Tibial nerve (tissue), 4 donors: Measurements from ENCODE around the gene UNCX. TPM values are rescaled to one million over a fixed set of nuclear protein-coding genes. Genes with fewer than 3 reads are reported as not detected.

Source experiments
- DNase-seq, 2 donors: peaks; one replicate each; pipeline ENCODE4 v3.0.0-alpha.2; 2019; ENCODE audit warnings: low spot score in 2 of 2
- H3K27ac ChIP-seq, 4 donors: fragments of 200-600 bp; sonication (generic) in 3 of 4; one replicate each; pipeline ENCODE4 v1.5.1; 2017 to 2019; ENCODE audit warnings: mild to moderate bottlenecking in 1 of 4
- H3K27me3 ChIP-seq, 2 donors: fragments of 200-600 bp; sonication (generic) in 1 of 2; one replicate each; pipeline versions ENCODE4 v1.5.1 to v1.6.0; 2017 to 2019
- H3K36me3 ChIP-seq, 3 donors: fragments of 200-600 bp; sonication (generic); one replicate each; pipeline ENCODE4 v1.5.1; 2018 to 2019
- H3K4me1 ChIP-seq, 4 donors: fragments of 200-600 bp; sonication (generic) in 3 of 4; one replicate each; pipeline ENCODE4 v1.5.1; 2017 to 2019
- H3K4me3 ChIP-seq, 4 donors: fragments of 200-600 bp; sonication (generic) in 3 of 4; one replicate each; pipeline ENCODE4 v1.5.1; 2017 to 2019; ENCODE audit warnings: mild to moderate bottlenecking in 1 of 4, moderate library complexity in 1 of 4
- H3K9me3 ChIP-seq, 4 donors: fragments of 200-600 bp; sonication (generic) in 3 of 4; one replicate each; pipeline ENCODE4 v1.5.1; 2017 to 2019
- CTCF ChIP-seq, 5 experiments: fragments of 200-600 bp in 3 of 5; fragments of 450-650 bp in 2 of 5; sonication (generic) in 3 of 5; IDR thresholded peaks; one replicate each; pipeline ENCODE4 v1.5.1; 2016 to 2019; ENCODE audit warnings: antibody characterized with exemption in 5 of 5, mild to moderate bottlenecking in 3 of 5, moderate library complexity in 2 of 5
- EP300 ChIP-seq, 2 donors: sonication (generic); formaldehyde crosslinking; IDR thresholded peaks; one replicate each; pipeline ENCODE4 v1.6.1; 2017; ENCODE audit warnings: antibody characterized with exemption in 2 of 2, mild to moderate bottlenecking in 1 of 2
- POLR2A ChIP-seq, 2 donors: fragments of 450-650 bp; IDR thresholded peaks; one replicate each; pipeline ENCODE4 v1.6.1; 2017; ENCODE audit warnings: antibody characterized with exemption in 2 of 2, mild to moderate bottlenecking in 2 of 2, moderate library complexity in 2 of 2
- WGBS, 2 donors: methylation state at CpG; one replicate each; pipeline ENCODE4 v1.1.5; 2018; 5-methylcytosine and 5-hydroxymethylcytosine counted together
- total RNA-seq, 4 donors: library from RNA; depleted of rRNA; stranded (reverse); fragments of >200 nt; gene quantifications; one replicate each; pipeline ENCODE4 v1.1.0, GENCODE V29; 2016

Gene UNCX
- total RNA-seq, 4 donors from 2014 or later, result not detected

GRCh38 chr7:1218541-1219165, 14.0 kb upstream of the UNCX start:
- peaks cover 0 to 98% of the 10 kb centered on the region in 2 donors for H3K27me3 ChIP-seq
- DNase-seq, result no peak

GRCh38 chr7:1219498-1219897, 13.2 kb upstream of the UNCX start:
- Histone ChIP-seq H3K36me3 (no peaks in the 10 kb centered on the region), H3K27me3 (peaks cover 0 to 98% of the 10 kb centered on the region in 2 donors), H3K9me3 (no peaks in the 10 kb centered on the region), H3K4me3 (no peak overlapping the region), H3K27ac (no peak overlapping the region), H3K4me1 (peaks cover 0 to 9% (median 5%) of the 10 kb centered on the region in 4 donors)
- no peak for DNase-seq
- TF ChIP-seq POLR2A (IDR thresholded peaks at IDR 0.05) (no peak), CTCF (IDR thresholded peaks at IDR 0.05) (no peak), EP300 (IDR thresholded peaks at IDR 0.05) (no peak)
- 61 to 65% methylated on average over 9 of the region's 9 CpGs for WGBS, 2 donors

More at GRCh38 chr7:1218541-1219165, 14.0 kb upstream of the UNCX start:
- TF ChIP-seq CTCF (IDR thresholded peaks at IDR 0.05) (no peak), EP300 (IDR thresholded peaks at IDR 0.05) (no peak), POLR2A (IDR thresholded peaks at IDR 0.05) (no peak)
- 51 to 66% methylated on average over 19 to 24 of the region's 24 CpGs for WGBS, 2 donors
- Histone ChIP-seq H3K9me3 (no peaks in the 10 kb centered on the region), H3K4me1 (peaks cover 0 to under 1% (median 0%) of the 10 kb centered on the region in 4 donors), H3K27ac (no peak overlapping the region), H3K36me3 (no peaks in the 10 kb centered on the region), H3K4me3 (no peak overlapping the region)

GRCh38 chr7:1220000-1220726, 12.5 kb upstream of the UNCX start:
- peaks cover 0 to 98% of the 10 kb centered on the region in 2 donors for H3K27me3 ChIP-seq
- H3K27ac ChIP-seq, result no peak overlapping the region
- no peak overlapping the region for H3K4me3 ChIP-seq
- TF ChIP-seq EP300 (IDR thresholded peaks at IDR 0.05) (no peak), POLR2A (IDR thresholded peaks at IDR 0.05) (no peak), CTCF (IDR thresholded peaks at IDR 0.05) (no peak)
- WGBS, 2 donors, result 57 to 59% methylated on average over 13 of the region's 13 CpGs
- no peaks in the 10 kb centered on the region for H3K36me3 ChIP-seq
- H3K9me3 ChIP-seq, result no peaks in the 10 kb centered on the region
- no peak for DNase-seq
- H3K4me1 ChIP-seq, result peaks cover 0 to 13% (median 6%) of the 10 kb centered on the region in 4 donors

- no peak for DNase-seq
- peaks cover 0 to 98% of the 10 kb centered on the region in 2 donors for H3K27me3 ChIP-seq
- H3K27ac ChIP-seq, result no peak overlapping the region
- TF ChIP-seq EP300 (IDR thresholded peaks at IDR 0.05), result no peak
- TF ChIP-seq CTCF (IDR thresholded peaks at IDR 0.05), result no peak
- TF ChIP-seq POLR2A (IDR thresholded peaks at IDR 0.05), result no peak
- H3K4me1 ChIP-seq, result peaks cover 0 to 20% (median 6%) of the 10 kb centered on the region in 4 donors
- no peaks in the 10 kb centered on the region for H3K9me3 ChIP-seq
- WGBS, 2 donors, result 56 to 60% methylated on average over 22 of the region's 22 CpGs
- no peaks in the 10 kb centered on the region for H3K36me3 ChIP-seq
- H3K4me3 ChIP-seq, result no peak overlapping the region
Observed at GRCh38 chr7:1220977-1221745, 11.5 kb upstream of the UNCX start.
